K562 (cell line): Measurements from ENCODE around the gene S100A8.

Experiments
- CAMTA2 ChIP-seq: fragments of 250-450 bp; sonication (Bioruptor Pico); conservative IDR thresholded peaks from 2 replicates; pipeline ENCODE4 v1.5.1; 2022
- TAF1 ChIP-seq: IDR thresholded peaks from 2 replicates; pipeline ENCODE4 v1.6.1; 2011; ENCODE audit warnings: mild to moderate bottlenecking, low read length, moderate library complexity; ENCODE audit not compliant: insufficient read depth, control insufficient read depth, severe bottlenecking; ENCODE audit errors: extremely low read depth
- ZBTB40 ChIP-seq, 2 experiments: fragments of 450-650 bp in 1 of 2; sonication (generic) in 1 of 2; formaldehyde crosslinking in 1 of 2; IDR thresholded peaks; 2 replicates each; pipeline versions ENCODE4 v1.7.1 to v1.9.0; 2016 to 2022; ENCODE audit warnings: inconsistent platforms in 1 of 2, mild to moderate bottlenecking in 1 of 2, missing genetic modification reagents in 1 of 2

- TF ChIP-seq TAF1 (no peak), CAMTA2 (CRISPR knock-in tag) (no peak), ZBTB40 (IDR thresholded peaks at IDR 0.05) (no peak), ZBTB40 (CRISPR knock-in tag; IDR thresholded peaks at IDR 0.05) (no peak)
Measured at GRCh38 chr1:153401461-153401860, 10.6 kb upstream of the S100A8 start.
